ENCODE results near the gene KIAA0825. TPM values are rescaled to one million over a fixed set of nuclear protein-coding genes. Genes with fewer than 3 reads are reported as not detected.

KIAA0825 gene
- total RNA-seq, 1 experiment from 2014 or later: 1.9 TPM

DNA sequence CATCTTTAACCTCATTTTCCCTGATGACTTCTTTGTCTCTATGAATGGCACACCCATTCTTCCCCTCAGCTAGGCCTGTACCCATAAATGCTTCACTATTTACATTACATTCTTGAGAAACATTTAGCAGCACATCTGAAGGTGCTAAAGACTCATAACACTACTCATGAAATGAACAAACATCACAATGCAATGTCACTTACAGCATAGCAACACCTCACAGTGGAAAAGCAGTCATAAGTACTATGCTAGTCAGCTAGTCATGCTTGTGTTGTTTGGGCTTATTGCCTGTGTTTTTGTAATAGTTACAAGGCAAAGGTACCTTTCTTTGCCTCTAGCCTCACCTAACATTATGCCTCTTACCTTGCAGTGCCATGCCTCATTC is 228.9 kb downstream of the KIAA0825 start:
- no peaks in the 10 kb centered on the region for H3K27me3 ChIP-seq (ENCODE audit: insufficient read depth, low read depth)
- H2AFZ ChIP-seq: no peak overlapping the region
- intact Hi-C loops (cut with micrococcal nuclease; ENCODE audit: unreplicated experiment): no loop called here
- H3K36me3 ChIP-seq (ENCODE audit: low read depth): no peaks in the 10 kb centered on the region
- no peak overlapping the region for H3K4me2 ChIP-seq
- TF ChIP-seq EZH2 (IDR thresholded peaks at IDR 0.05; ENCODE audit: low read depth) (no peak), CTCF (conservative IDR thresholded peaks at IDR 0.05) (no peak)
- no TSS peak for BruUV-seq (replicated peaks)
- no peak overlapping the region for H3K27ac ChIP-seq
- no peaks in the 10 kb centered on the region for H3K9me3 ChIP-seq (ENCODE audit: insufficient read depth, low read depth)
- H3K4me3 ChIP-seq: no peak overlapping the region
- H3F3A ChIP-seq (ENCODE audit: insufficient read depth, low read depth): no peaks in the 10 kb centered on the region
- H4K20me1 ChIP-seq (ENCODE audit: insufficient read depth): no peaks in the 10 kb centered on the region
- 0 out of 2 replicates have a peak, but pooled peaks cover 7% of the 10 kb centered on the region for H3K9me2 ChIP-seq (ENCODE audit: insufficient read depth)
- POLR2A ChIA-PET (ENCODE audit: unreplicated experiment): no interaction called here
- DNase-seq: no peak
- H3K79me2 ChIP-seq (ENCODE audit: low read depth): no peaks in the 10 kb centered on the region
- H3K4me1 ChIP-seq (replicated peaks; ENCODE audit: insufficient read depth): no peaks in the 10 kb centered on the region
- CTCF ChIA-PET: no interaction called here

DNA sequence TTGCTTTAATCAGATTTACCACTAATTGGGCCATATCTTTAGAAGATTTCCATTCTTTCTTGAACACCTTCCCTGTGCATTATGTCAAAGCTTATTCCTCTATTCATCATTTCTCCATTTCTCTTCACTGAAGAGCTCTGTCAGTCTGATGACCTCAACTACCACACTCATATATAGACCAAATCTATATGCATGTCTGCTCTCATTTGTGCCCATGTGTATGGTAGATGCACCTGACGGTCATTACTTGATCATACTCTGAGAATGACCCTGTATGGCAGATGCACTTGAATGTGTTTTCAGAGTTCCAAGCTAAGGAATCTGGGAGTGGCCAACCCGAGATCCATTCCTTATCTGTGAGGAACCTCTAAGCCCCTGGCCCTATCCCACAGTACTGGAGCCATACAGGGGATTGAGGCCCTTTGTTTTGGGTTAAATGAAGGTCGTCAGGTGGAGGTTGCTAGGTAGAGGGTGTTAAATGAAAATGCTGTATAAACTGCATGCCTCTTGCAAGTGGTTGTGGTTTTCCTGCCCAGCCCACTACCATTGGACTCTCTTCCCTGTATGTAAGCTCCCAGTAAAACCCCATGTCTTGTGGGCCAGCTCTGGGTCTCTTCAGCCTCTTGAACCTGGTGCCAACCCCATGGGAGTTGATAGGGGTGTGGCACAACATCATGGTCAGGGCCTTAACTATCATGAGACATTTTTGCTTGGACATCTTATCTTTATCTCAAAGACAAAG is 229.5 kb downstream of the KIAA0825 start:
- no peaks in the 10 kb centered on the region for H4K20me1 ChIP-seq (ENCODE audit: insufficient read depth)
- no peak overlapping the region for H3K27ac ChIP-seq
- H3K4me2 ChIP-seq: no peak overlapping the region
- ChIA-PET CTCF (no interaction called here), POLR2A (ENCODE audit: unreplicated experiment) (no interaction called here)
- no peaks in the 10 kb centered on the region for H3K4me1 ChIP-seq (replicated peaks; ENCODE audit: insufficient read depth)
- no peaks in the 10 kb centered on the region for H3K27me3 ChIP-seq (ENCODE audit: insufficient read depth, low read depth)
- no peak for TF ChIP-seq EZH2 (IDR thresholded peaks at IDR 0.05; ENCODE audit: low read depth)
- no peak for TF ChIP-seq CTCF (conservative IDR thresholded peaks at IDR 0.05)
- BruUV-seq (replicated peaks): no TSS peak
- H3F3A ChIP-seq (ENCODE audit: insufficient read depth, low read depth): no peaks in the 10 kb centered on the region
- H3K36me3 ChIP-seq (ENCODE audit: low read depth): no peaks in the 10 kb centered on the region
- H3K4me3 ChIP-seq: no peak overlapping the region
- no peaks in the 10 kb centered on the region for H3K79me2 ChIP-seq (ENCODE audit: low read depth)
- no peak overlapping the region for H2AFZ ChIP-seq
- no peaks in the 10 kb centered on the region for H3K9me3 ChIP-seq (ENCODE audit: insufficient read depth, low read depth)
- intact Hi-C loops (cut with micrococcal nuclease; ENCODE audit: unreplicated experiment): no loop called here
- no peak for DNase-seq
- H3K9me2 ChIP-seq (ENCODE audit: insufficient read depth): 0 out of 2 replicates have a peak, but pooled peaks cover 7% of the 10 kb centered on the region

- no peaks in the 10 kb centered on the region for H3K4me1 ChIP-seq (replicated peaks; ENCODE audit: insufficient read depth)
- H2AFZ ChIP-seq: no peak overlapping the region
- H3K27me3 ChIP-seq (ENCODE audit: insufficient read depth, low read depth): no peaks in the 10 kb centered on the region
- H3K4me3 ChIP-seq: no peak overlapping the region
- POLR2A ChIA-PET (ENCODE audit: unreplicated experiment): no interaction called here
- intact Hi-C loops (cut with micrococcal nuclease; ENCODE audit: unreplicated experiment): no loop called here
- H3F3A ChIP-seq (ENCODE audit: insufficient read depth, low read depth): no peaks in the 10 kb centered on the region
- TF ChIP-seq CTCF (conservative IDR thresholded peaks at IDR 0.05) (no peak), EZH2 (IDR thresholded peaks at IDR 0.05; ENCODE audit: low read depth) (no peak)
- H4K20me1 ChIP-seq (ENCODE audit: insufficient read depth): no peaks in the 10 kb centered on the region
- H3K9me2 ChIP-seq (ENCODE audit: insufficient read depth): 0 out of 2 replicates have a peak, but pooled peaks cover 3% of the 10 kb centered on the region
- H3K27ac ChIP-seq: no peak overlapping the region
- CTCF ChIA-PET: no interaction called here
- no peak overlapping the region for H3K4me2 ChIP-seq
- no peak for DNase-seq
- H3K9me3 ChIP-seq (ENCODE audit: insufficient read depth, low read depth): no peaks in the 10 kb centered on the region
- BruUV-seq (replicated peaks): no TSS peak
- no peaks in the 10 kb centered on the region for H3K79me2 ChIP-seq (ENCODE audit: low read depth)
- no peaks in the 10 kb centered on the region for H3K36me3 ChIP-seq (ENCODE audit: low read depth)
Observed at GRCh38 chr5:94385767-94386166, 232.6 kb downstream of the KIAA0825 start.
